Esophagus muscularis mucosa (tissue), 3 donors: ENCODE results near the gene MICAL3.

Source experiments
- POLR2AphosphoS5 ChIP-seq, 2 donors: sonication (generic); formaldehyde crosslinking; IDR thresholded peaks; one replicate each; pipeline ENCODE4 v1.6.1; 2017; ENCODE audit warnings: antibody characterized with exemption in 2 of 2
- TF ChIP-seq, protein P1 (sequence below), 3 experiments: fragments of 200-600 bp in 2 of 3; fragments of 450-650 bp in 1 of 3; sonication (generic) in 2 of 3; IDR thresholded peaks; one replicate each; pipeline ENCODE4 v1.5.1; 2017 to 2019; ENCODE audit warnings: antibody characterized with exemption in 3 of 3, mild to moderate bottlenecking in 2 of 3, moderate library complexity in 1 of 3

DNA sequence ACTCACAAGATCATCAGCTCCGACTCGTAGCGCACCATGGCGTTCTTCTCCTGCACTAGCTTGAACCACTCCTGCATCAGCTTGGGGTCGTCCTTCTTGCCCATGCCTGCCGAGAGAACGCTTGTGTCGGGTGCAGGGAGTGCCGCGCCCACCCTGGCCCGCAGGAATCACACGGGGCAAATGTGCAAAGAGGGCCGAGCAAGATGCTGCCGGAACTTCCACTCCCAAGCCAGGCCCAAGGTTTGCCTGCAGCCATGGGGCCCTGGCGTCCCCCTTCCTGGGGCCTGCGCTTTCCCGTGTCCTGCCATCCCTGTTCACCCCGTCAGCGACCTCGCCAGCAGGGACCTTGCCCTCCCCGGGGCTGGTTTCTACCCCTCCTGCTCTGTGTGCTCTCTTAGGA lies 233.2 kb downstream of the MICAL3 start:
- no peak for TF ChIP-seq POLR2AphosphoS5 (IDR thresholded peaks at IDR 0.05)
- TF ChIP-seq, protein P1, sequence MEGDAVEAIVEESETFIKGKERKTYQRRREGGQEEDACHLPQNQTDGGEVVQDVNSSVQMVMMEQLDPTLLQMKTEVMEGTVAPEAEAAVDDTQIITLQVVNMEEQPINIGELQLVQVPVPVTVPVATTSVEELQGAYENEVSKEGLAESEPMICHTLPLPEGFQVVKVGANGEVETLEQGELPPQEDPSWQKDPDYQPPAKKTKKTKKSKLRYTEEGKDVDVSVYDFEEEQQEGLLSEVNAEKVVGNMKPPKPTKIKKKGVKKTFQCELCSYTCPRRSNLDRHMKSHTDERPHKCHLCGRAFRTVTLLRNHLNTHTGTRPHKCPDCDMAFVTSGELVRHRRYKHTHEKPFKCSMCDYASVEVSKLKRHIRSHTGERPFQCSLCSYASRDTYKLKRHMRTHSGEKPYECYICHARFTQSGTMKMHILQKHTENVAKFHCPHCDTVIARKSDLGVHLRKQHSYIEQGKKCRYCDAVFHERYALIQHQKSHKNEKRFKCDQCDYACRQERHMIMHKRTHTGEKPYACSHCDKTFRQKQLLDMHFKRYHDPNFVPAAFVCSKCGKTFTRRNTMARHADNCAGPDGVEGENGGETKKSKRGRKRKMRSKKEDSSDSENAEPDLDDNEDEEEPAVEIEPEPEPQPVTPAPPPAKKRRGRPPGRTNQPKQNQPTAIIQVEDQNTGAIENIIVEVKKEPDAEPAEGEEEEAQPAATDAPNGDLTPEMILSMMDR (IDR thresholded peaks at IDR 0.05): no peak
